Activated CD4-positive, alpha-beta T cell treated with anti-CD3 and anti-CD28 coated beads, Interleukin-2, Interleukin-4, amounts not matched to agents 100 ng/mL and 50 ng/mL, durations not matched to agents 16 hours and 8 hours (primary cell): ENCODE results near the gene PLAAT4.
"Not testable (repeated sequence)": the region's sequence is repeated elsewhere in the genome, so short reads cannot be mapped to it uniquely, and the experiment has no call there.

ENCODE experiments used
- DNase-seq: peaks from one replicate; pipeline ENCODE4 v3.0.0-alpha.2; 2020; ENCODE audit warnings: low spot score

Gene PLAAT4

DNA sequence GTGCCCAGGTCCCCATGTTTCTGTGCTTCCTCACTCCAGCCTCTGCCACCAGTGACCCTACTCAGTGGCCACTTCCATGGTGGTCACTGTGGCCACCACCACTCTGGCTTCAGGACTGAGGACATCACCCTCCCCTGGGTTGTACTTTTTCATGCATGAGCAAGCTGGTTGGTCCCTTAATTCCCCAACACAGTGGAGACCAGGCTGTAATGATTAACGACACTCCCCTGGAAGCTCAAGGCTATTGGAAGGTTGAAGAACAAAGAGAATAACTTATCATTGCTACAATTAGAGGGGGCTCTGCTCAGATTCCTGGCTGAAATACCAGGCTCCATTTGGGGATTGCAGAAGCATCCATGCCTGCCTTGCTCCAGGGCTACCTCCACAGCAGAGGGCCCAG lies 10.5 kb downstream of the PLAAT4 start:
- DNase-seq: no peak

DNA sequence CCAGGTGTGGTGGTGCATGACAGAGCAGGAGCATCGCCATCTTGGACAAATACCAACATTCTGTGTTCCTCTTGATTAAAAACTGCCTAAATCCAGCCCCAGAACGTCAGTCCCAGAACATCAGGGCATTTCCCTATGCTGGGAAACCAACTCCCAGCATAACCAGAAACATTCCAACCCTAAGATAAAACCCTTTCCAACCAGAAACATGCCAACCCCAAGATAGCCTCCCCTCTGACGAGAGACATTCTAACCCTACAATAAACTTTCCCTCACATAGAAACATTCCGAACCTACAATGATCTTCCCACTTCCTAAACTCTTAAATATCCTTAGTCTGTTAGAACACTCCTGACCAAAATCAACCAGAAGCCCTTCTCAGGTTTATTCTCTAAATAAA lies 11.6 kb downstream of the PLAAT4 start:
- no peak for DNase-seq

DNA sequence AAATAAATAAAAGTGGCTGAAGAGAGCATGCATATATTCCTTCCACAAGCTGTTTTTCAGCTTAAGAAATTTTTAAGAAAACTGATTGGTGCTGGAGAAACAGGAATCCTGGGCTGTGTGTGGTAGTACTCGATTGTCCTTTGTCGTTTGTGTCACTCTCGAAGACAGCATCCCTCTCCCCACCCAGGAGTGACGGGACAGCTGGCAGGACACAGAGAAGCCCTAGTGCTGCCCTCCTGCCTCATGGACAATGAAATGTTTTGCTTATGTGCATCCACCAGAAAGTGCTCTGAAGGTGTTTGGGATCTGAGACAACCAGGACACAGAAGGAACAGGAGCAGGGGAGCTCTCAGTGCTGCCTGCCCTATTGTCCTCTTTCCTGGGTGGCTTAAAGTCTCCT lies 12.8 kb downstream of the PLAAT4 start:
- no peak for DNase-seq

DNA sequence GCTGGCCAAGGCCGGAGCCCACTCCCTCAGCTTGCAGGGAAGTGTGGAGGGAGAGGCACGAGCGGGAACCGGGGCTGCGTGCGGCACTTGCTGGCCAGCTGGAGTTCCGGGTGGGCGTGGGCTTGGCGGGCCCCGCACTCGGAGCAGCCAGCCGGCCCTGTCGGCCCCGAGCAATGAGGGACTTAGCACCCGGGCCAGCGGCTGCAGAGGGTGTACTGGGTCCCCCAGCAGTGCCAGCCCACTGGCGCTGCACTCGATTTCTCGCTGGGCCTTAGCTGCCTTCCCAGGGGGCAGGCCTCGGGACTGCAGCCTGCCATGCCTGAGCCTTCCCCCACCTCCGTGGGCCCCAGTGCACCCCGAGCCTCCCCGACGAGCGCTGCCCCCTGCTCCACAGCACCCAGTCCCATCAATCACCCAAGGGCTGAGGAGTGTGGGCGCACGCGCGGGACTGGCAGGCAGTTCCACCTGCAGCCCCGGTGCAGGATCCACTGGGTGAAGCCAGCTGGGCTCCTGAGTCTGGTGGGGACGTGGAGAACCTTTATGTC lies 13.6 kb downstream of the PLAAT4 start:
- DNase-seq: not testable (repeated sequence)

DNA sequence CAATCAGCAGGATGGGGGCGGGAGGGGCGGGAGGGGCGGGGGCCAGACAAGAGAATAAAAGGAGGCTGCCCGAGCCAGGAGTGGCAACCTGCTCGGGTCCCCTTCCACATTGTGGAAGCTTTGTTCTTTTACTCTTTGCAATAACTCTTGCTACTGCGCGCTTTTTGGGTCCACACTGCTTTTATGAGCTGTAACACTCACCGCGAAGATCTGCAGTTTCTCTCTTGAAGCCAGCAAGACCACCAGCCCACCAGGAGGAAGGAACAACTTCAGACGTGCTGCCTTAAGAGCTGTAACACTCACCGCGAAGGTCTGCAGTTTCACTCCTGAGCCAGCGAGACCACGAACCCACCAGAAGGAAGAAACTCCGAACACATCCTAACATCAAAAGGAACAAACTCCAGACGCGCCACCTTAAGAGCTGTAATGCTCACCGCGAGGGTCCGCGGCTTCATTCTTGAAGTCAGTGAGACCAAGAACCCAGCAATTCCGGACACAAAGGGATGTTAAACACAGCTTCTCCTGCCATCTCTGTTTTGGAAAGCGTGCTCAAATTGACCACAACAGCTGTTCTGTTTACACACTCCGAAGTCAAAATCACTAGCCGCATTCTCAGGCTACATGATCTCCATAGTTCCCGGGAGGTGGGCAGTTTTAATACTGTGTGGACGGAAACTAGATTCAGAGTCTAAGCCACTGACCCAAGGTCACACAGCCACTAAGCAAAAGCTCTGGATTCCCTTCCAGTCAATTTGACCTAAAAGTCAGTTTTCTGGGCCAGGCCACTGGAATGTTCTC lies 14.7 kb downstream of the PLAAT4 start:
- no peak for DNase-seq

DNA sequence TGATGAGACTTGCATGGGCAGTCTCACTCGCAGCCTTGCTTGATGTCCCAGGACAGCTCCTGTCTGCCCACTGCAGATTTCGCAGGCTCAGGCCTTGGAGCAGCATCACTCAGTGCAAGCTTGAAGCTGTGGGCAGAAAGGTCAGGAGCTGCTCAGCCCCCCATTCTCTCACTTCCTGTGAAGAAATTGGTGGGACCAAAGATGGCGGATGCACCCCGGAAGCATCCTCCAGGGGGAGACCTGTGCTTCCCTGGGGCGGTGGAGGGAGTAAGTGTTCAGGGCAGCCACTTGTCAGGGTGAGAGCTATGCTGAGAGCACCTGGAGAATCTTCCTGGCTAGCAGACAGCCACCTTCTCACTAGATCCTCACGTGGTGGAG lies 15.3 kb downstream of the PLAAT4 start:
- no peak for DNase-seq

DNA sequence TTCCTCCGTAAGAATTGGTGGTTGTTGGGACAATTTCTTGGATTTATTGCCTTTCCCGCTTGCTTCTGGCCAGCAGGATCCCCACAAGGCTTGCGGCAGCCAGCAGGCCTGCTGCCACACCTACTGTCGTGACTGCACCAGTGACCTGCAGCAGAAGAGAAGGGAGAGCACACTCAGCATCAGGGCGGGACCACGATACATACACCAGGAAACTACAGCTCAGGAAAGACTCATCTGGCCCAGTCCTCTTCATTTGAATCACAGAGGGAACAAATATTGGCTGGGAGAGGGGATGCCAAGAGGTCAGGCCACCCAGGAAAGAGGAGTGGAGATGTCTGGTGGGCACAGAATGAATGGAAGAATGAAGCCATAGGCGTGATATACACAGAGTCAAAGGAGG lies 16.3 kb downstream of the PLAAT4 start:
- no peak for DNase-seq

DNA sequence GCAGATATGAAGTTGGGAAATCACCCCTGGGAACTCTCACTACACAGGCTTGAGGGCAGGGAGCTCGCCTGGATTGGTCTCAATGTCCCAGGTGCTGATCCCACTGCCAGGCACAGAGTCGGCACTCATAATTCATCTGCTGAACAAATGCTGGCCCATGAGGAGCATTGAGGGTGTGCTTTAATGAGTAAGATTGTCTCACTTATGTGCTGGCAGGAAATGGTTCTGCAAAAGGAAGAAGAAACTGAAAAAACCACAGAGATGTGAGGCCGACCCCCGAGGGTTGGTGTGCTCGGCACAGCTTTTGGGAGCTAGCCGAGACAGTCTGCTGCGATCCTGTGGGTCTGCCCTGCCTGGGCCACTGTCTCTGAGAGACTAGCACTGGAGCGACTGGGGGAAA lies 17.2 kb downstream of the PLAAT4 start:
- peak; percentile 83 for DNase-seq

DNA sequence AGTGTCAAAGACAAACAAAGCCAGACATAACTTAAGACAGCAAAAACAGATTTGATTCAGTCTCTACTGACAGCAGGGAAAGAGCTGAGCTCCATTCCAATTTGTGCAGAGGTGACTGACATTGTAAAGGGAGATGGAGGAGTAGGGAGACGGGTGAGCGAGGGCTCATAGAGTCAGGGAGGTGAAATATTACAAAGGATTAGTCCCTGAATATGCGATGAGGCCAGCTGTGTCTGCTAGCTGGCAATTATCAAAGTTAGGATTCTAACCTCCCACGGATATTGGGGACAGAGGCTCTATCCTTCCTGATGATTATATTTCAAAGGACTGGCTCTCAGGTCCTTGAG lies 18.2 kb downstream of the PLAAT4 start:
- DNase-seq: no peak

DNA sequence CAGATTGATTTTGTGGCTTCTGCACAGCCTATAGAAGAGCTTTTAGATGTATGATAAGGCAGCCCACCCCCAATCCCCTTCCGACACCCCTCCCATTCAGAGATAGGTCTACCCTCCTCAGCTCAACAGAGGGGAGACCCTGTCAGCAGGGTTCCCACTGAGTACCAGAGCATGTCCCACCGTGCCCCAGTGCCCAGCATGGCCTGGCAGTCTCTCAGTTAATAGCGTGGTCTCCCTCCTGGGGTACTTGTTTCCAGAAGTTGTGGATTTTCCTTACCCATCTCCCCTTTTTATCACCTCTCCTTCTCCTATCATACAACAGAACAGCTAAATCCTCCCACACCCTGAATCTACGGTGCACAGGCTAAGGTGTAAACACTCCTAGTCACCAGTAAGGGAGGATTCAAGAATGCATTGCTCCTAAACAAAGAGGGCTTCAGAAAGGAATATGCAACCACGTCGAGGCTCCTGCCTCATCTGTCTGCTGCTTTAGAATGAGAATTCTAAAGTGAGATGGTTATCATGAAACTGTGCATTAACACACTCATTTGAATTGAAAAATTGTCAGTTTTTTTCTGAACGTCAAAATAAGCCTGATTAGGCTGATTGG lies 19.9 kb downstream of the PLAAT4 start:
- no peak for DNase-seq

DNA sequence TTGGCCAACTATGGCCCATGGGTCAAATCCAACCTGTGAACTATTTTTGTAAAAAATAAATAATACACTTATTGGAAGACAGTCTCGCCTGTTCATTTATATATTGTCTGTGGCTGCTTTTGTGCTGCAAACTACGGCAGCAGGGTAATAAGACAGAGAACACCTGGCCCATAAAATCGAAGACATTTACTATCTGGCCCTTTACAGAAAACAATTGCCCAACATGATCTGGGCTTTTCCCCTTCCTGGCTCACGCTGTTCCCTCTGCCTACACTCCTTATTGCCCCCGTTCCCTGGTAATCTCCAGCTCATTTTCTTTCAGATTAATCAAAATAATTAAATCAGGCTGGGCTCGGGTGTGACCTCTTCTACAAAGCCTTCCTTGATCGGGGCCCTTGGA lies 21.0 kb downstream of the PLAAT4 start:
- no peak for DNase-seq

DNA sequence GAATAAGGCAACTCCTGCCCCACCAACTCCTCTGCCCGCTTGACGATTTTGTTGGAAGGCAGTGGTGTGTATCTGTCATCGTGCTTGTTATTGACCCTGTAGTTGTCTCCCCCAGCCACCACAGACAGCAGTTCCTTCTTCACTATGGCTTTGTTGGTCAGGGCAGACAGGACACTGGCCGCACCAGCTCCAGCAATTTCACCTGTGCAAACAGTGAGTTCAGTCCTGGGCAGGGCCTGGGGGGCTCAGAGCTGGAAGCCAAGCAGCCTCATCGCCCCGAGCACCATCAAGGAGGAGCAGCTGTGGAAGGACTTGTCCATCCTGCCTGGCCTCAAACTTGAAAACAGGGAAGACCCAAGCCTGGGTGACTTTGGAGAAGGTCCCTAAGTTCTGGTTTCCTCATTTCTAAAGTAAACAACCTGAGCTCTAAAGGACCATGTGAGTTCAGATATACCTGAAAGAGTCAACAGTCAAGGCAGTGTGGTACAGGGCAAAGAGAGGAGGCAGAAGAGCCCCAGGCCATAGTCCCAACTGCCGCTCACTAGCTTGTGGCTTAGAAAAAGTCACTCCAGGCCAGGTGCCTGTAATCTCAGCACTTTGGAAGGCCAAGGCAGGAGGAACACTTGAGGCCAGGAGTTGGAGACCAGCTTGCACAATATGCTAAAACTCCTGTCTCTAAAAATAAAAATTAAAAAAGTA lies 22.0 kb downstream of the PLAAT4 start:
- no peak for DNase-seq

DNA sequence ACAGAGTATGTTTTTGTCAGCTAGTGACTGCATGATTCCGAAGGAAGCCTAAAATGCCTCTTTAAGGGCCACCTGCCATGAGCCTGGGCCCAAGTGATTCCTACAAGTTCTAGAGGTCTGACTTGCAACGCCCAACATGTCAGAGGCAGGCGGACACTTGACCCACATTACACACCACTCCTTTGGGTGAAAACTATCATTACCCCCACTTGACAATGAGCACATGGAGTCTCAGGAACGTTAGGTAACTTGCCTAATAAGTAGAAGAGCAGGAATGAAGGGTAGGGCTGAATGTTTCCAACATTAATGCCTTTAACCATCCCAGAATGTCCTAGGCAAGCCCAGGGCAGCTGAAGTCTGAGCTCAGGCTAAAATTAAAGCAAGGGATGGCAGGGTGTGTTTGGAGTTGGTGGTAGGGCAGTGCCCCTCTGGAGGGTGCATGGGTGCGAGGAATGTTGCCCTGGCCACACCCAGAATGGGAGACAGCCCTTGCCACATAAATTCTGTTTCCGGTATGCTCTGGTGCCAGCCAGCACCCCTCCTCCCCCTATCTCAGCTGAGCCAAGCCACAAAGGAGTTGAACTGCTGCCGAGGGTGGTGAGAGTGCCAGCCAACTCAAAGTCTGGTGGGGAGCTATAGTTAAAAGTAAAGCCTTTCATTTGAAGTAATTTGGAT lies 24.0 kb downstream of the PLAAT4 start:
- no peak for DNase-seq

DNA sequence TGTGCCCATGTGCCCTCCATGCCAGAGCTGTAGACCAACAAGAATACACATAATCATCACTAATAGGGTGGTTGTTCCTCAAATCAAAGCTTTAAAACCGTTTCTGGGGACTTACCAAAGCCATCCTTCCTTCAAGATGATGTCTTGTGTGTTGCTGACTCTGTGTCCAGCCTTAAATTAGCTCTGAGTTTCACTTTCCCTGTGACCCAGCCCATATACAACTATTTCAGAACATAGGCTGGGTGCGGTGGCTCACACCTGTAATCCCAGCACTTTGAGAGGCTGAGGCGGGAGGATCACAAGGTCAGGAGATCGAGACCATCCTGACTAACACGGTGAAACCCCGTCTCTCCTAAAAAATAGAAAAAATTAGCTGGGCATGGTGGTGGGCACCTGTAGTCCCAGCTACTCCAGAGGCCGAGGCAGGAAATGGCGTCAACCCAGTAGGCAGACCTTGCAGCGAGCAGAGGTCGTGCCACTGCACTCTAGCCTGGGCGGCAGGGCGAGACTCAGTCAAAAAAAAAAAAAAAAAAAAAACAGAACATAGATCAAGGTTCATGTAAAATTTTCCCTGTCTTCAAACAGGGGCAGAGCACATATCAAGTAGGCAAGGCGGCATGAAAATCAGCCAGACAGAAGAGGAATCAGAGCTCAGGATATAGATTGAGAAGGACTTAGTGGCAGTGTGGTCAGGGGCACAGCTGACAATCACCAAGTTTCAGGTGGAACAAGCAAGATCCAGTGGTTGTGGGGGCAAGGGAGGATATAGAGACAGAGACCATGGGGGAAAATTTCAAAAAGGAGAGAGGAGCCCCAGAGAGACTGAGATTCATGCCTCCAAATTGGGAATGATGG lies 26.8 kb downstream of the PLAAT4 start, which contains the start of gene PLAAT2:
Gene PLAAT2 (minus strand): TSS at position 179 of the 855 bp plus-strand sequence. CDS start 55 bp downstream, at position 124.
- DNase-seq: no peak

DNA sequence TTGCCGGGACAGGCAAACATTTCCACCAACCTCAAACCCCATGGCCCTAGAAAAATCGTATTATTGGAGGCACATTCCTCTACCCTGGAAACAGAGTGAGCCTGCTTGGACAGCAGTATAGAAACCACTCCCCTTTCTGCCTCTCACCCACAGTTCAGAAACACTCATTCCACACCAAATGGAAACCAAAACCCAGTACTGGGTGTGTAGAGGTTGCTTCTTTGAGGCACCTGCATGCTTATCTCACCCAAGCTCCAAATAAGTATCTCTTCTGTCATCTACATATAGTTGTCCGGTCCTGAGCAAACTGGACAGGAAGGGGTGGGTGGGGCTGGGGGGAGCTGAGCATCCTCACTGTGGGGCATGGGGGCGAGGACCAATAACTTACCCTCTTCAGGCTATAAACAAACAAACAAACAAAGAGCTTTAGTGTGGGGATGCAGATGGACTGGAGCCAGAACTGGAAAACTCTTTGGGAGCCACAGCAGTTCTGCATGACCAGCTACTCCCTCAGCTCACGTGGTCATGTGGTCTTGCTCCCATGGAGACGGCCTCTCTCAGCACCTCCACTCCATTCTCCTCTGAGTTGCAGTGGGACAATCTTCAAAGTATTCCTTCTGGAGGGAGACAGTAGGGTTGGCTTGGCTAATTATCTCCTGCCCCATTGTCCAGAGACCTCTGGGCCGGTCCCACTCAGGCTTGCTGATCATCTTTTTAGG lies 27.6 kb downstream of the PLAAT4 start:
- DNase-seq: peak; percentile 80

DNA sequence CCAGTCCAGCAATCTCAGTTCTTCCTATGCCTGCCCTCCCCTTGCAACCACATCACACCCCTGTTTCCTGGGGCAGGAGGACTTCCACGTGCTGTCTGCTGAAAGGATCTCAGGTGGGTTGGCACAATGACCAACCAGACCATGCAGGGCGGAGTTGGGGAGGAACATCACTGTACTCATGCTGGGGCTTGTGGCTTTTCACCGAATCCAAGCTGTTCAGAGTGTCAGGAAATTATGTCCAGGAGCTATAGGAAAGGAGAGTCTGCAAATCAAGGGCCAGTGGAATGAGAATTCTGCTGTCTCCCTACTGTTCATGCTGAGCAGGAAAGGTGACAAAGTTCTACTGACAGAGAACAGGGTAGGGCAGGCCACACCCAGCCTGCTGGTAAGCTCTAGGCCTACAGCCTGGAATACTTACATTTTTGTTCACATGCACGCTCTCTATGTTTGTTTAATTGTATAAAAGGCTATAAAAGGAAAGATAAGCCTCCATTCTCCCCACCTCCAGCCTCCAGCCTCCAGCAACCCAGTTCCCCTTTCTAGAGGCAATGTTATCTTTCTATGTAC lies 28.3 kb downstream of the PLAAT4 start:
- no peak for DNase-seq

DNA sequence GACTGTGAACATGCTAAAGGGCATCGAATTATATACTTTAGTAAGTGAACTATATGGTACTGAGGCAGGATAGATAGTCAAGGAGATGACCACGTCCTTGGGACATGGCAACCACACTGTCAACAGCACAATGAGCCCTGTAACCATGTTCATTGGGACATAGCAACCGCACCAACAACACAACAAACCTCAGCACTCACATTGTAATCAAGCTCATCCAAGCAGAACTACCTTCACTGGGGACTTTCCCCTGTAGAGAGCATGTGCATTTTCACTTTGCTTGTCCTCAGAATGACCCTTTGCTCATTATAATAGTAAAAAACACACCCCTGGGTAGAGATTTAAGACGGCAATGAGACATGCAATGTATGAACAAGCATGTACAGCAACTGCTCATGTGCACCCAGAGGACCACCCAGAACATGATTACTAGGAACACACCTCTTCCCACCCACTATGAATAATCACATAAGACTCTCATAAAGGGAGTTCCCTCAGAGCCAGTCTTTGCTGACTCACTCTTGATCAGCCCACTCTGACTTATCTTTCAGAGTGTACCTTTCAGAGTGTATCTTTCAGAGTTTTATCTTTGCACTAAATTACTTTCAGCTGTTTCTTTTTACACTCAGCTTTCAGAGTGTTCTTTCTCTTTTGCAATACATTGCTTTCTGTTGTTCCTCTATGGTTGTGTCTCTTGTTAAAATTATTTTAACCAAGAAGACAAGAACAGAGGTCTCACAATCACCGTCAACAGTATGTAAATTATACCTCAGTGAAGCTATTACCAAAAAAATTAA lies 30.6 kb downstream of the PLAAT4 start:
- DNase-seq: peak; percentile 83

DNA sequence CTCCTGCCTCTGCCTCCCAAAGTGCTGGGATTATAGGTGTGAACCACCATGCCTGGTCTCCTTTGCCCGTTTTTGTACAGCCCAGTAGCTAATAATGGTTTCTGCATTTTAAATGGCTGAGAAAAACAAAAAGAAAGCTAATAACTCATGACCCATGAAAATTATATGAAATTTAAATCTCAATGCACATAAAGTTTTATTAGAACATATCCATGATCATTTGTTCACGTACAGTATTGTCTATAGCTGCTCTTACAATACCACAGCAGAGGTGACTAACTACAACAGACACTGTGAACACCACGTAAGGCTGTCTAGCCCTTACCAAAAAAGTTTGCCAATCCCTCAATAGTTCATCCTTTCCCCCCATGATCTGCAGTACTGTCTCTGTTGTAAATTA lies 33.0 kb downstream of the PLAAT4 start:
- DNase-seq: no peak

DNA sequence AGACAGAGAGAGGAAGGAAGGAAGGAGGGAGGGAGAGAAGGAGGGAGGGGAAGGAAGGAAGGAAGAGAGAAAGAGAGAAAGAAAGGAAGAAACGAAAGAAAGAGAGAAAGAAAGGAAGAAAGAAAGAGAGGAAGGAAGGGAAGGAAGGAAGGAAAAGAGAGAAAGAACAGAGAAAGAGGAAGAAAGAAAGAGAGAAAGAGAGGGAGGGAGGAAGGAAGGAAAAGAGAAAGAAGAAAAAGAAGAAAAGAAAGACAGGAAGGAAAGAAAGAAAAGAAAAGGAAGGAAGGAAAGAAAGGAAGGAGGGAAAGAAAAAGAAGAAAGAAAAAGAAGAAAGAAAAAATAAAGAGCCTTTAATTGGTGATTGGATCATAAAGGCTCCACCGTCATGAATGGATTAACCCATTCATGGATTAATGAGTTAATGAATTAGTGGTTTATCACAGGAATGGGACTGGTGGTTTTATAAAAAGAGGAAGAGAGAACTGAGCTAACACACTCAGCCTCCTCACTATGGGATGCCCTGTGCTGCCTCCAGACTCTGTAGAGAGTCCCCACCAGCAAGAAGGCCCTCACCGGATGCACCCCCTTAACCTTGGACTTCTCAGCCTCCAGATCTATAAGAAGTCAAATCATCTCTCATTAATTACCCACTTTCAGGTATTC lies 35.5 kb downstream of the PLAAT4 start:
- DNase-seq: no peak
